AG08395 (cell line): ENCODE measurements around the gene PGAP3.

Source experiments
- DNase-seq: peaks from one replicate; pipeline ENCODE4 v3.0.0; 2012; ENCODE audit warnings: mixed read lengths, low spot score

PGAP3 gene

GRCh38 chr17:39621523-39622379 is 66.1 kb downstream of the PGAP3 start:
- peak; percentile 89 for DNase-seq
